Naive thymus-derived CD4-positive, alpha-beta T cell (primary cell): Measurements from ENCODE around the gene PLAU. TPM values are rescaled to one million over a fixed set of nuclear protein-coding genes. Genes with fewer than 3 reads are reported as not detected.
A peak's percentile ranks its signal among the peaks of the same experiment; 100 is the strongest.

Experiments
- ATAC-seq: fragments of 150-1000 bp; cut with Tn5 transposase; 2 replicates; pipeline ENCODE4 v1.10.0; 2021; ENCODE audit warnings: mild to moderate bottlenecking, moderate library complexity
- CTCF ChIA-PET: fragments of 350-600 bp; sonication (Branson Sonifier 250); formaldehyde crosslinking; loops from one replicate; lab custom pipeline; 2021; ENCODE audit warnings: antibody characterized with exemption; lab: Charles Lee
- POLR2A ChIA-PET: fragments of 350-600 bp; sonication (Branson Sonifier 250); formaldehyde crosslinking; loops from one replicate; lab custom pipeline; 2021; ENCODE audit warnings: antibody characterized with exemption, inconsistent platforms; lab: Charles Lee
- DNase-seq, 9 donors: peaks; one replicate each; pipeline versions ENCODE4 v3.0.0 to v3.0.0-alpha.2; 2020 to 2022; ENCODE audit warnings: mixed read lengths in 1 of 9
- H3K27ac ChIP-seq: one replicate; pipeline ENCODE4 v1.7.0; 2013; ENCODE audit warnings: mild to moderate bottlenecking, low read depth, low read length, moderate library complexity
- H3K27me3 ChIP-seq, 2 donors: one replicate each; pipeline ENCODE4 v1.7.0; 2013; ENCODE audit warnings: low read length in 2 of 2, mild to moderate bottlenecking in 2 of 2, moderate library complexity in 2 of 2; ENCODE audit not compliant: control insufficient read depth in 2 of 2, insufficient read depth in 2 of 2
- H3K36me3 ChIP-seq, 3 experiments: 1 replicate in 2 of 3; 2 replicates in 1 of 3; pipeline ENCODE4 v1.7.0; 2013; ENCODE audit warnings: low read length in 3 of 3, mild to moderate bottlenecking in 3 of 3, moderate library complexity in 1 of 3; ENCODE audit not compliant: insufficient read depth in 3 of 3, control insufficient read depth in 2 of 3
- H3K4me1 ChIP-seq, 2 donors: one replicate each; pipeline ENCODE4 v1.7.0; 2013; ENCODE audit warnings: low read length in 2 of 2, mild to moderate bottlenecking in 2 of 2, moderate library complexity in 1 of 2; ENCODE audit not compliant: control insufficient read depth in 2 of 2, insufficient read depth in 2 of 2
- H3K4me3 ChIP-seq: 2 replicates; pipeline ENCODE4 v1.7.0; 2013; ENCODE audit warnings: mild to moderate bottlenecking, low read length
- H3K9me3 ChIP-seq, 3 experiments: 1 replicate in 2 of 3; 2 replicates in 1 of 3; pipeline ENCODE4 v1.7.0; 2013; ENCODE audit warnings: low read length in 3 of 3; ENCODE audit not compliant: control insufficient read depth in 2 of 3
- H3K27ac Mint-ChIP-seq, 9 donors: one replicate each; pipeline ENCODE4 v1.8.0; 2020 to 2022; ENCODE audit warnings: mixed read lengths in 9 of 9, mild to moderate bottlenecking in 8 of 9, moderate library complexity in 5 of 9, inconsistent platforms in 2 of 9
- H3K27me3 Mint-ChIP-seq, 5 donors: one replicate each; pipeline ENCODE4 v1.8.0; 2021 to 2022; ENCODE audit warnings: mixed read lengths in 5 of 5, mild to moderate bottlenecking in 1 of 5
- H3K36me3 Mint-ChIP-seq, 5 donors: one replicate each; pipeline ENCODE4 v1.8.0; 2020 to 2022; ENCODE audit warnings: mixed read lengths in 5 of 5, mild to moderate bottlenecking in 3 of 5, inconsistent platforms in 1 of 5
- H3K4me1 Mint-ChIP-seq, 7 donors: one replicate each; pipeline ENCODE4 v1.8.0; 2020 to 2022; ENCODE audit warnings: mixed read lengths in 7 of 7, mild to moderate bottlenecking in 3 of 7, inconsistent platforms in 1 of 7
- H3K4me3 Mint-ChIP-seq, 10 donors: one replicate each; pipeline ENCODE4 v1.8.0; 2020 to 2022; ENCODE audit warnings: mild to moderate bottlenecking in 10 of 10, mixed read lengths in 10 of 10, moderate library complexity in 6 of 10, inconsistent platforms in 2 of 10
- H3K9me3 Mint-ChIP-seq, 11 donors: one replicate each; pipeline ENCODE4 v1.8.0; 2020 to 2022; ENCODE audit warnings: mixed read lengths in 11 of 11, mild to moderate bottlenecking in 4 of 11, inconsistent platforms in 1 of 11, moderate library complexity in 1 of 11
- intact Hi-C, 2 donors: fragments of 100-400 bp; cut with micrococcal nuclease; formaldehyde crosslinking; loops; one replicate each; pipeline ENCODE4 v1.15.1; 2023
- polyA plus RNA-seq, 2 donors: library from polyadenylated mRNA; unstranded; fragments of 300-500 nt; fragmentation: Illumina TruSeq; gene quantifications; one replicate each; pipeline ENCODE4 v1.2.3, GENCODE V29; 2021
- total RNA-seq, 6 experiments: library from RNA in 5 of 6; stranded (reverse) in 5 of 6; gene quantifications; 1 replicate in 5 of 6; 2 replicates in 1 of 6; pipeline ENCODE4 v1.2.3 and lab custom pipeline; 2021 to 2026

Gene PLAU
- total and polyA plus RNA-seq, 7 experiments from 2014 or later = 0.42 to 0.97 (median 0.78) TPM; not detected in 2

GRCh38 chr10:73940634-73941221 is 29.8 kb downstream of the PLAU start:
- Mint-ChIP-seq H3K27me3 (peaks cover 0 to 24% (median 0%) of the 10 kb centered on the region in 5 donors), H3K4me1 (peaks cover 0 to 17% (median 7%) of the 10 kb centered on the region in 7 donors), H3K4me3 (peak overlapping the region in 7 of 10 donors; percentile 0 to 51 (median 42)), H3K9me3 (no peaks in the 10 kb centered on the region), H3K36me3 (peaks cover 0 to 1% (median 0%) of the 10 kb centered on the region in 5 donors), H3K27ac (peak overlapping the region in 2 of 9 donors; percentile 71 to 80)
- Histone ChIP-seq H3K9me3 (no peaks in the 10 kb centered on the region), H3K4me3 (no peak overlapping the region), H3K27ac (no peak overlapping the region), H3K4me1 (peaks cover 0 to 6% of the 10 kb centered on the region in 2 donors), H3K27me3 (no peaks in the 10 kb centered on the region), H3K36me3 (no peaks in the 10 kb centered on the region)
- DNase-seq (peak; percentile 61 to 89 (median 79)), ATAC-seq (peak; percentile 99)
- ChIA-PET CTCF (interaction anchor here (0.6 to 11.3 kb wide), 37 partner anchors 12 to 289 kb away, joined by 3 to 301 read pairs (median 4); no protein-coding TSS in a partner anchor), POLR2A (interaction anchor here (0.5 to 2.1 kb wide), 5 partner anchors 9 to 61 kb away, joined by 3 to 8 read pairs (median 3); no protein-coding TSS in a partner anchor)
- intact Hi-C loops = loop anchor here (1.0 to 5.0 kb wide), 7 partner anchors 30 to 141 kb away; no protein-coding TSS in a partner anchor

GRCh38 chr10:73941300-73941699 is 30.4 kb downstream of the PLAU start:
- intact Hi-C loops = loop anchor here (2.0 to 5.0 kb wide), 2 partner anchors 62 to 116 kb away; no protein-coding TSS in a partner anchor
- POLR2A ChIA-PET = interaction anchor here (0.6 to 2.1 kb wide), 5 partner anchors 17 to 208 kb away, joined by 3 to 8 read pairs (median 5); no protein-coding TSS in a partner anchor
- peak overlapping the region in 1 of 9 donors; percentile 71 for H3K27ac Mint-ChIP-seq

GRCh38 chr10:73944356-73945100 is 33.6 kb downstream of the PLAU start:
- Histone ChIP-seq H3K4me3 (no peak overlapping the region), H3K27me3 (no peaks in the 10 kb centered on the region), H3K4me1 (peaks cover 0 to 6% of the 10 kb centered on the region in 2 donors), H3K36me3 (no peaks in the 10 kb centered on the region), H3K27ac (no peak overlapping the region), H3K9me3 (no peaks in the 10 kb centered on the region)
- Mint-ChIP-seq H3K4me1 (peaks cover 0 to 9% (median 7%) of the 10 kb centered on the region in 7 donors), H3K36me3 (no peaks in the 10 kb centered on the region), H3K27me3 (peaks cover 0 to 43% (median 0%) of the 10 kb centered on the region in 5 donors), H3K9me3 (no peaks in the 10 kb centered on the region), H3K4me3 (no peak overlapping the region), H3K27ac (no peak overlapping the region)
- DNase-seq (no peak), ATAC-seq (no peak)
- ChIA-PET POLR2A (no interaction called here), CTCF (interaction anchor here (0.7 to 11.3 kb wide), 5 partner anchors 51 to 1185 kb away, joined by 3 to 301 read pairs (median 3); no protein-coding TSS in a partner anchor)
- intact Hi-C loops = loop anchor here in 1 of 2 donors (5.0 kb wide), 1 partner anchor 113 kb away; no protein-coding TSS in a partner anchor

More at GRCh38 chr10:73941300-73941699, 30.4 kb downstream of the PLAU start:
- Histone ChIP-seq H3K27me3 (no peaks in the 10 kb centered on the region), H3K4me1 (peaks cover 0 to 6% of the 10 kb centered on the region in 2 donors), H3K4me3 (no peak overlapping the region), H3K36me3 (no peaks in the 10 kb centered on the region), H3K9me3 (no peaks in the 10 kb centered on the region), H3K27ac (no peak overlapping the region)
- DNase-seq (no peak), ATAC-seq (no peak)
- Mint-ChIP-seq H3K36me3 (peaks cover 0 to 1% (median 0%) of the 10 kb centered on the region in 5 donors), H3K27me3 (peaks cover 0 to 30% (median 0%) of the 10 kb centered on the region in 5 donors), H3K4me1 (peaks cover 0 to 17% (median 7%) of the 10 kb centered on the region in 7 donors), H3K9me3 (no peaks in the 10 kb centered on the region), H3K4me3 (peak overlapping the region in 2 of 10 donors; percentile 42 to 48)
- CTCF ChIA-PET = interaction anchor here (0.6 to 11.3 kb wide), 27 partner anchors 11 to 288 kb away, joined by 3 to 301 read pairs (median 4); no protein-coding TSS in a partner anchor

- ATAC-seq = no peak
- Histone ChIP-seq H3K27me3 (no peaks in the 10 kb centered on the region), H3K36me3 (no peaks in the 10 kb centered on the region), H3K4me3 (no peak overlapping the region), H3K9me3 (no peaks in the 10 kb centered on the region), H3K4me1 (no peaks in the 10 kb centered on the region), H3K27ac (no peak overlapping the region)
- ChIA-PET POLR2A (no interaction called here), CTCF (interaction anchor here (11.3 kb wide), 1 partner anchor 58 kb away, joined by 301 read pairs; no protein-coding TSS in a partner anchor)
- no peaks in the 10 kb centered on the region for H3K36me3 Mint-ChIP-seq
- no peak for DNase-seq
- no peak overlapping the region for H3K4me3 Mint-ChIP-seq
- peaks cover 0 to 43% (median 0%) of the 10 kb centered on the region in 5 donors for H3K27me3 Mint-ChIP-seq
- intact Hi-C loops = no loop called here
- H3K9me3 Mint-ChIP-seq = no peaks in the 10 kb centered on the region
- peak overlapping the region in 1 of 9 donors; percentile 62 for H3K27ac Mint-ChIP-seq
- H3K4me1 Mint-ChIP-seq = no peaks in the 10 kb centered on the region
These were observed 35.6 kb downstream of the PLAU start for GRCh38 chr10:73946253-73947145.

GRCh38 chr10:73948947-73949633 is 38.2 kb downstream of the PLAU start:
- Histone ChIP-seq H3K4me1 (no peaks in the 10 kb centered on the region), H3K27me3 (no peaks in the 10 kb centered on the region), H3K4me3 (no peak overlapping the region), H3K27ac (no peak overlapping the region), H3K9me3 (no peaks in the 10 kb centered on the region), H3K36me3 (no peaks in the 10 kb centered on the region)
- DNase-seq (no peak), ATAC-seq (no peak)
- ChIA-PET CTCF (no interaction called here), POLR2A (interaction anchor here (0.7 kb wide), 1 partner anchor 9 kb away, joined by 3 read pairs; no protein-coding TSS in a partner anchor)
- Mint-ChIP-seq H3K4me1 (peaks cover 0 to 9% (median 7%) of the 10 kb centered on the region in 7 donors), H3K4me3 (no peak overlapping the region), H3K27me3 (peaks cover 0 to 33% (median 0%) of the 10 kb centered on the region in 5 donors), H3K27ac (no peak overlapping the region), H3K36me3 (no peaks in the 10 kb centered on the region), H3K9me3 (no peaks in the 10 kb centered on the region)
- intact Hi-C loops = no loop called here
